MCF 10A (cell line): ENCODE results near the gene ZNF93. TPM values are rescaled to one million over a fixed set of nuclear protein-coding genes. Genes with fewer than 3 reads are reported as not detected.
"Not testable (repeated sequence)": the region's sequence is repeated elsewhere in the genome, so short reads cannot be mapped to it uniquely, and the experiment has no call there.

ENCODE experiments used
- BruUV-seq: library from RNA; stranded (reverse); fragments of 400-500 nt; replicated peaks from 2 replicates; lab custom pipeline; 2021; lab: Mats Ljungman, UMichigan
- CTCF ChIA-PET: fragments of 300-600 bp; sonication (Branson Sonifier 250); formaldehyde crosslinking; extraction: SDS; loops from one replicate; lab custom pipeline; 2021; ENCODE audit warnings: antibody characterized with exemption, inconsistent platforms; lab: Yijun Ruan, JAX
- POLR2A ChIA-PET: fragments of 300-600, 350-650 bp; sonication (Branson Sonifier 250); formaldehyde crosslinking; extraction: SDS; loops from one replicate; lab custom pipeline; 2020; ENCODE audit warnings: antibody characterized with exemption, inconsistent platforms; lab: Yijun Ruan, JAX
- DNase-seq: peaks from one replicate; pipeline ENCODE4 v3.0.0-alpha.2; 2018; ENCODE audit not compliant: unreplicated experiment
- H3K27ac Mint-ChIP-seq: one replicate; pipeline ENCODE4 v1.8.0; 2022; ENCODE audit warnings: mild to moderate bottlenecking, low read depth, mixed read lengths; ENCODE audit not compliant: unreplicated experiment
- H3K27me3 Mint-ChIP-seq: one replicate; pipeline ENCODE4 v1.8.0; 2022; ENCODE audit warnings: mixed read lengths; ENCODE audit not compliant: insufficient read depth, unreplicated experiment
- H3K36me3 Mint-ChIP-seq: one replicate; pipeline ENCODE4 v1.8.0; 2022; ENCODE audit warnings: mild to moderate bottlenecking, moderate library complexity, mixed read lengths; ENCODE audit not compliant: insufficient read depth, unreplicated experiment
- H3K4me1 Mint-ChIP-seq: one replicate; pipeline ENCODE4 v1.8.0; 2022; ENCODE audit warnings: mixed read lengths; ENCODE audit not compliant: insufficient read depth, unreplicated experiment
- H3K4me3 Mint-ChIP-seq: one replicate; pipeline ENCODE4 v1.8.0; 2022; ENCODE audit warnings: mild to moderate bottlenecking, moderate library complexity, mixed read lengths; ENCODE audit not compliant: unreplicated experiment
- H3K9me3 Mint-ChIP-seq: one replicate; pipeline ENCODE4 v1.8.0; 2022; ENCODE audit warnings: mixed read lengths; ENCODE audit not compliant: unreplicated experiment
- intact Hi-C: fragments of 100-400 bp; cut with micrococcal nuclease; formaldehyde crosslinking; loops from 2 replicates; pipeline ENCODE4 v1.14.1; 2022
- total RNA-seq: library from RNA; stranded (reverse); gene quantifications from 2 replicates; pipeline ENCODE4 v1.2.3, GENCODE V29; 2022
- TF ChIP-seq, protein P1 (sequence below): fragments of 200-600 bp; IDR thresholded peaks from one replicate; pipeline ENCODE4 v1.8.0; 2022; ENCODE audit warnings: antibody characterized with exemption, mild to moderate bottlenecking; ENCODE audit not compliant: unreplicated experiment

The ZNF93 gene
- total RNA-seq, 1 experiment from 2014 or later = 1.1 TPM

GRCh38 chr19:19955208-19955607 is 54.5 kb downstream of the ZNF93 start:
- Mint-ChIP-seq H3K36me3 (no peaks in the 10 kb centered on the region), H3K27ac (no peak overlapping the region), H3K4me3 (no peak overlapping the region), H3K9me3 (peaks cover 8% of the 10 kb centered on the region), H3K27me3 (no peaks in the 10 kb centered on the region), H3K4me1 (no peaks in the 10 kb centered on the region)
- ChIA-PET CTCF (no interaction called here), POLR2A (no interaction called here)
- no TSS peak for BruUV-seq
- no peak for DNase-seq
- intact Hi-C loops = loop anchor here (5.0 kb wide), 1 partner anchor 423 kb away; no protein-coding TSS in a partner anchor
- TF ChIP-seq, protein P1, sequence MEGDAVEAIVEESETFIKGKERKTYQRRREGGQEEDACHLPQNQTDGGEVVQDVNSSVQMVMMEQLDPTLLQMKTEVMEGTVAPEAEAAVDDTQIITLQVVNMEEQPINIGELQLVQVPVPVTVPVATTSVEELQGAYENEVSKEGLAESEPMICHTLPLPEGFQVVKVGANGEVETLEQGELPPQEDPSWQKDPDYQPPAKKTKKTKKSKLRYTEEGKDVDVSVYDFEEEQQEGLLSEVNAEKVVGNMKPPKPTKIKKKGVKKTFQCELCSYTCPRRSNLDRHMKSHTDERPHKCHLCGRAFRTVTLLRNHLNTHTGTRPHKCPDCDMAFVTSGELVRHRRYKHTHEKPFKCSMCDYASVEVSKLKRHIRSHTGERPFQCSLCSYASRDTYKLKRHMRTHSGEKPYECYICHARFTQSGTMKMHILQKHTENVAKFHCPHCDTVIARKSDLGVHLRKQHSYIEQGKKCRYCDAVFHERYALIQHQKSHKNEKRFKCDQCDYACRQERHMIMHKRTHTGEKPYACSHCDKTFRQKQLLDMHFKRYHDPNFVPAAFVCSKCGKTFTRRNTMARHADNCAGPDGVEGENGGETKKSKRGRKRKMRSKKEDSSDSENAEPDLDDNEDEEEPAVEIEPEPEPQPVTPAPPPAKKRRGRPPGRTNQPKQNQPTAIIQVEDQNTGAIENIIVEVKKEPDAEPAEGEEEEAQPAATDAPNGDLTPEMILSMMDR = no peak

DNA sequence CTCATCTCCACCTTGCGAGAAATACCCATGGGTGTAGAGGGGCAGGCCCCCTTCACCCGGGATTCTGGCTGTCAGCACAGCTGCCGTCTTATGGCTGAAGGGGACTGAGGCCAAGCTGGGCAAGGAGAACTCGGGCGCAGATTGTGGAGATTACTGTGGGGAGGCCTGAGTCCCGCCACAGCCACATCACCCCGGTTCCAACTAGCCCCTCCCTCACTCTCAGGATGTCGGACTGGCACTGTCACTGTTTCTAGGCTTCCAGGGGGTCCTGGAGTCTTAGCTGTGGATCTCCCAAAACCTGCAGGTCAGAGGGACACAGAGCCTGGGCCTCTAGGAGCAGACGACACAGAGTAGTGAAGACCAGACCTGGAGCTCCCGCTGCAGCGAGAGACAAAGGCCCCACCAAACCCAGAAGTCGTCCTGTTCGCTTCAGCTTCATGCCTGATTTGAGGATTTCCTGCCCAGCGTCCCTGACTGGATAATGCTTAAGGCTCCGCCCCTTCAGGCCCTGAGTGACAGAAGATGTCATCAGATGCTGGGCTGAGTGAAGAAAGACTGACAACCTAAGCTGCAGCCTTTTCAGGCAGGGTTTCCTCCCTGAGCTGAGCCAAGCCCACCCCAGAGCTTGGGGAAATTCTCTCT is 55.8 kb downstream of the ZNF93 start:
- intact Hi-C loops = loop anchor here (5.0 kb wide), 1 partner anchor 424 kb away; no protein-coding TSS in a partner anchor
- Mint-ChIP-seq H3K27me3 (no peaks in the 10 kb centered on the region), H3K27ac (no peak overlapping the region), H3K4me1 (no peaks in the 10 kb centered on the region), H3K36me3 (no peaks in the 10 kb centered on the region), H3K9me3 (peaks cover 8% of the 10 kb centered on the region), H3K4me3 (no peak overlapping the region)
- DNase-seq = no peak
- ChIA-PET CTCF (interaction anchor here (0.6 kb wide), 1 partner anchor 781 kb away, joined by 4 read pairs; no protein-coding TSS in a partner anchor), POLR2A (no interaction called here)
- no TSS peak for BruUV-seq
- TF ChIP-seq, protein P1 = no peak

- H3K27me3 Mint-ChIP-seq, POLR2A ChIA-PET, DNase-seq, H3K4me3 Mint-ChIP-seq, H3K27ac Mint-ChIP-seq, H3K36me3 Mint-ChIP-seq, H3K9me3 Mint-ChIP-seq, H3K4me1 Mint-ChIP-seq, BruUV-seq: not testable (repeated sequence)
- intact Hi-C loops = loop anchor here (5.0 kb wide), 1 partner anchor 425 kb away; no protein-coding TSS in a partner anchor
- CTCF ChIA-PET = interaction anchor here (0.8 kb wide), 1 partner anchor 57 kb away, joined by 3 read pairs; no protein-coding TSS in a partner anchor
Observed at GRCh38 chr19:19957766-19958165, 57.0 kb downstream of the ZNF93 start.

DNA sequence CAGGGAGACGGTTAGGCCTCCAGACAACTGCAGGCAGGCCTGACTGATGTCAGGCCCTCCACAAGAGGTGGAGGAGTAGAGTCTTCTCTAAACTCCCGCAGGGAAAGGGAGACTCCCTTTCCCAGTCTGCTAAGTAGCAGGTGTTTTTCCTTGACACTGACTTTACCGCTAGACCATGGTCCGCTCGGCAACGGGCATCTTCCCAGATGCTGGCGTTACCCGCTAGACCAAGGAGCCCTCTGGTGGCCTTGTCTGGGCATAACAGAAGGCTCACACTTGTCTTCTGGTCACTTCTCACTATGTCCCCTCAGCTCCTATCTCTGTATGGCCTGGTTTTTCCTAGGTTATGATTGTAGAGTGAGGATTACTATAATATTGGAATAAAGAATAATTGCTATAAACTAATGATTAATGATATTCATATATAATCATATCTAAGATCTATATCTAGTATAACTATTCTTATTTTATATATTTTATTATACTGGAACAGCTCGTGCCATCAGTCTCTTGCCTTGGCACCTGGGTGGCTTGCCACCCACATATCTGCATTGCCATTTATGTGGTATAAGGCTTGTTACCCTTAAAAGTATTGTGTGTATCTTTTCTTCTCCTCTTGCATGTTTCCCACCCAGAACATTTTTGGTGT is 58.5 kb downstream of the ZNF93 start:
- TF ChIP-seq, protein P1 = peak; percentile 18
- H3K27ac Mint-ChIP-seq, H3K4me3 Mint-ChIP-seq, H3K9me3 Mint-ChIP-seq, POLR2A ChIA-PET, H3K4me1 Mint-ChIP-seq, BruUV-seq, H3K27me3 Mint-ChIP-seq, H3K36me3 Mint-ChIP-seq: not testable (repeated sequence)
- intact Hi-C loops = loop anchor here (5.0 kb wide), 1 partner anchor 427 kb away; no protein-coding TSS in a partner anchor
- peak; percentile 0 for DNase-seq
- CTCF ChIA-PET = interaction anchor here (0.6 kb wide), 1 partner anchor 165 kb away, joined by 3 read pairs; no protein-coding TSS in a partner anchor
